Measurements from ENCODE around the gene NUP62.

- TF ChIP-seq CTCF (IDR thresholded peaks at IDR 0.05) (no peak), POLR2AphosphoS5 (IDR thresholded peaks at IDR 0.05; ENCODE audit: low read depth, low read length) (no peak)
Measured at GRCh38 chr19:49957262-49957915, 28.1 kb upstream of the NUP62 start.

Measured in Panc1 (cell line).